Esophagus muscularis mucosa (tissue), 4 donors: Measurements from ENCODE around the gene GPRIN1. TPM values are rescaled to one million over a fixed set of nuclear protein-coding genes. Genes with fewer than 3 reads are reported as not detected.
"Not testable (repeated sequence)": the region's sequence is repeated elsewhere in the genome, so short reads cannot be mapped to it uniquely, and the experiment has no call there.

Experiments
- DNase-seq: peaks from one replicate; pipeline ENCODE4 v3.0.0-alpha.2; 2017; ENCODE audit errors: extremely low spot score
- H3K27ac ChIP-seq, 4 donors: fragments of 200-600 bp; sonication (generic); replicated peaks in 1 of 4; 1 replicate in 3 of 4; 2 replicates in 1 of 4; pipeline ENCODE4 v1.5.1; 2016 to 2019; ENCODE audit warnings: mild to moderate bottlenecking in 1 of 4
- H3K27me3 ChIP-seq, 4 donors: fragments of 200-600 bp; sonication (generic); one replicate each; pipeline versions ENCODE4 v1.5.1 to v1.6.0; 2016 to 2019
- H3K36me3 ChIP-seq, 4 donors: fragments of 200-600 bp; sonication (generic); one replicate each; pipeline ENCODE4 v1.5.1; 2016 to 2019
- H3K4me1 ChIP-seq, 4 donors: fragments of 200-600 bp; sonication (generic); one replicate each; pipeline ENCODE4 v1.5.1; 2016 to 2019
- H3K4me3 ChIP-seq, 4 donors: fragments of 200-600 bp; sonication (generic); 1 replicate in 2 of 4; 2 replicates in 2 of 4; pipeline ENCODE4 v1.5.1; 2016 to 2019; ENCODE audit warnings: mild to moderate bottlenecking in 4 of 4, moderate library complexity in 1 of 4
- H3K9me3 ChIP-seq, 4 donors: fragments of 200-600 bp; sonication (generic); 1 replicate in 3 of 4; 2 replicates in 1 of 4; pipeline ENCODE4 v1.5.1; 2016 to 2019
- CTCF ChIP-seq, 3 experiments: fragments of 200-600 bp in 2 of 3; fragments of 450-650 bp in 1 of 3; sonication (generic) in 2 of 3; IDR thresholded peaks; one replicate each; pipeline ENCODE4 v1.5.1; 2017 to 2019; ENCODE audit warnings: antibody characterized with exemption in 3 of 3, mild to moderate bottlenecking in 2 of 3, moderate library complexity in 1 of 3
- EP300 ChIP-seq: sonication (generic); formaldehyde crosslinking; IDR thresholded peaks from one replicate; pipeline ENCODE4 v1.6.1; 2017; ENCODE audit warnings: antibody characterized with exemption
- POLR2A ChIP-seq: fragments of 450-650 bp; IDR thresholded peaks from one replicate; pipeline ENCODE4 v1.6.1; 2017; ENCODE audit warnings: antibody characterized with exemption, moderate library complexity, mild to moderate bottlenecking, low read depth
- POLR2AphosphoS5 ChIP-seq, 2 donors: sonication (generic); formaldehyde crosslinking; IDR thresholded peaks; one replicate each; pipeline ENCODE4 v1.6.1; 2017; ENCODE audit warnings: antibody characterized with exemption in 2 of 2
- WGBS: methylation state at CpG from one replicate; pipeline ENCODE4 v1.1.5; 2018; 5-methylcytosine and 5-hydroxymethylcytosine counted together
- intact Hi-C: fragments of 100-400 bp; cut with DNase I; formaldehyde crosslinking; loops from one replicate; pipeline ENCODE4 v1.15.1; 2023
- total RNA-seq, 4 donors: library from RNA; depleted of rRNA; stranded (reverse); fragments of >200 nt; gene quantifications; one replicate each; pipeline versions ENCODE4 v1.1.0 to v1.2.1, GENCODE V29; 2016

GPRIN1 gene
- total RNA-seq, 4 donors from 2014 or later, result 0.42 to 1.0 (median 0.95) TPM

DNA sequence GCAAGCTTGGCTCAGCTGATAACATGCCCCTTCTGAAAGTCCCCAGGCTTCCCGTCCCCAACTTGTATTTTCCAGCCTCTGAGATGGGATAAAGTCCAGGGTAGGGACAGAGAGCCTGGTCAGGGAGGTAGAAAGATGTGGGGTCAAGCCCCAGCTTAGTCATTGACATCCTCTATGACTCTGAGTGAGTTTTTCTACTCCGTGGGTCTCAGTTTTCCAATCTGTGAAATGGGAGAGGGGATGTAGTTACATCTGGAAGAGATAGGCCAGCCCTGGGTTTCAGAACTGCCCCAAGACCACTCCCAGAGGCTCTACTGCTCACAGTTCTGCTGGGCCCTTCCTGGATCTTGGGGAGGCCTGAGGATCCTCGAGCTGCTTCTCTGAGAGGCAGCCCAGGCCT is 3.1 kb downstream of the GPRIN1 start:
- peaks cover 0 to 31% (median 0%) of the 10 kb centered on the region in 4 donors for H3K27me3 ChIP-seq
- H3K27ac ChIP-seq, result no peak overlapping the region
- TF ChIP-seq POLR2AphosphoS5 (IDR thresholded peaks at IDR 0.05) (no peak), EP300 (no peak), POLR2A (no peak), CTCF (IDR thresholded peaks at IDR 0.05) (no peak)
- H3K4me3 ChIP-seq, result no peak overlapping the region
- DNase-seq, result no peak
- WGBS, result 100% methylated on average over 2 of the region's 3 CpGs
- H3K36me3 ChIP-seq, result no peaks in the 10 kb centered on the region
- intact Hi-C loops, result no loop called here
- no peaks in the 10 kb centered on the region for H3K9me3 ChIP-seq
- H3K4me1 ChIP-seq, result peaks cover 5 to 17% (median 15%) of the 10 kb centered on the region in 4 donors

DNA sequence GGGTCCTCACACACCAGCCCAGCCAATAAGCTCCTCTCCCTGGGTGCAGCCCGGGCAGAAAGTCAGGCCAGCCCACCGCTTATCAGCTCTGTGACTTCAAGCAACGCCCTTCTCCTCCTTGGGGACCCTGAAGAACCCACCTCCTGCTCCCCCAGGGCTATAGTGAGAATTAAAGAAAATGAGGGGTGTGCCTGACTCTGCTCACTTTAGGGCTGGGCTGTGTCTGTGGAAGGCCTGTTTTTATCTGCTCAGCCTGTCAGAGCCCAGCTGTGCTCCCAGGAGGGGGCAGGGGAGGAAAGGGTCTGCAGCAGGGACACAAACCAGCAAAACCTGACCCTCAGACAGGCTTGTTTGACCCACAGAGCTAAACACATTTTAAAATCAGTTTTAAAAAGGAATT is 3.9 kb downstream of the GPRIN1 start:
- H3K36me3 ChIP-seq, result no peaks in the 10 kb centered on the region
- H3K9me3 ChIP-seq, result no peaks in the 10 kb centered on the region
- H3K4me3 ChIP-seq, result no peak overlapping the region
- H3K4me1 ChIP-seq, result peaks cover 5 to 17% (median 15%) of the 10 kb centered on the region in 4 donors
- TF ChIP-seq EP300 (no peak), POLR2AphosphoS5 (IDR thresholded peaks at IDR 0.05) (no peak), CTCF (IDR thresholded peaks at IDR 0.05) (no peak), POLR2A (no peak)
- 73% methylated on average over 3 of the region's 3 CpGs for WGBS
- H3K27ac ChIP-seq, result no peak overlapping the region
- intact Hi-C loops, result no loop called here
- DNase-seq, result no peak
- peaks cover 0 to 29% (median 0%) of the 10 kb centered on the region in 4 donors for H3K27me3 ChIP-seq

DNA sequence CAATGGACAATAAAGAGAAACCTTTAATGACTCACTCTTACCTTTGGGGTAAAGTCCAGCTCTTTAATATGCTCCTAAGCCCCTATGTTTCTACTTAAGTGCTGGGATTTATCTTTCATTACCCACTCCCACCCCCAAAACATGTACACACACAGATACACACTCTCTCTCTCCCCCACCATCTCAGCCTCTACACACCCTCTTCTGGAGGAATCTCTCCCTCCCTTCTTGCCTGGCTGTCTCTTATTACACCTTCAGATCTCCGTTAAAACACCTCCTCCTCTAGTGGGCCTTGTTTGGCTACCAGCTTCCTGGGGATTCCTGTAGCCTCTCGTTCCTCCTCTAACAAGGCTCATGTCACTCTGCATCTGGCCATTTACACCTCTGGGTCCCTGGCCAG is 6.9 kb downstream of the GPRIN1 start:
- Histone ChIP-seq H3K9me3 (no peaks in the 10 kb centered on the region), H3K27me3 (peaks cover 0 to 15% (median 0%) of the 10 kb centered on the region in 4 donors), H3K4me3 (no peak overlapping the region), H3K4me1 (no peaks in the 10 kb centered on the region), H3K27ac (no peak overlapping the region), H3K36me3 (no peaks in the 10 kb centered on the region)
- no peak for DNase-seq
- intact Hi-C loops, result no loop called here
- WGBS, result 20% methylated on average over 2 of the region's 2 CpGs
- TF ChIP-seq POLR2A (no peak), EP300 (no peak), POLR2AphosphoS5 (IDR thresholded peaks at IDR 0.05) (no peak)

GRCh38 chr5:176601901-176602482 is 8.0 kb downstream of the GPRIN1 start:
- Histone ChIP-seq H3K36me3 (no peaks in the 10 kb centered on the region), H3K9me3 (no peaks in the 10 kb centered on the region), H3K27me3 (peaks cover 0 to 25% (median 0%) of the 10 kb centered on the region in 4 donors), H3K4me3 (no peak overlapping the region), H3K27ac (no peak overlapping the region), H3K4me1 (peaks cover 0 to 7% (median 5%) of the 10 kb centered on the region in 4 donors)
- no peak for DNase-seq
- intact Hi-C loops, result no loop called here
- TF ChIP-seq EP300 (no peak), CTCF (IDR thresholded peaks at IDR 0.05) (no peak), POLR2A (no peak), POLR2AphosphoS5 (IDR thresholded peaks at IDR 0.05) (no peak)
- WGBS, result 79% methylated on average over 12 of the region's 12 CpGs

DNA sequence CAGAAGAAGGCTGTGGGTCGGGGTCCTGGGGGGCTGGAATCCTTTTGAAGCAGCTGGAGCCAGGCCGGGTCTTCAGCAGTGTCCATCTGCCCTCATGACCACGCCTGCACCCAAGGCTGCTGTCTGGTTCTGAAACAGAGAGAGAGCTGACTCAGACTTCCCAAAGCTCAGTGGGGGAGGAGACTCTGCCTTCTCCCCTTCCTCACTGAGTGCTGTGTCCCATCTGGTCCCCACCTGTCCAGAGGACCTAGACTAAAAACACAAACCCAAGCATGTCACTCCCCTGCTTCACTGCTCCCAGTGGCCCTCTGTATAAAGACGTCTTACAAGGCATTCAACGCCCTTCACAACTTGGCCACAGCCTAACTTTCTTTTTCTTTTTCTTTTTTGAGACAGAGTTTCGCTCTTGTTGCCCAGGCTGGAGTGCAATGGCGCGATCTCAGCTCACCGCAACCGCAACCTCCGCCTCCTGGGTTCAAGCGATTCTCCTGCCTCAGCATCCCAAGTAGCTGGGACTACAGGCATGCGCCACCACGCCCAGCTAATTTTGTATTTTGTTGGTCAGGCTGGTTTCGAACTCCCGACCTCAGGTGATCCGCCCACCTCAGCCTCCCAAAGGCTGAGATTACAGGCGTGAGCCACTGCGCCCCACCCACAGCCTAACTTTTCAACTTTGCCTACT is 10.1 kb downstream of the GPRIN1 start:
- DNase-seq, H3K9me3 ChIP-seq, H3K36me3 ChIP-seq, H3K27ac ChIP-seq, H3K4me3 ChIP-seq, intact Hi-C loops: not testable (repeated sequence)
- 97% methylated on average over 17 of the region's 19 CpGs for WGBS
- Histone ChIP-seq H3K4me1 (peaks cover 4 to 17% (median 12%) of the 10 kb centered on the region in 4 donors), H3K27me3 (peaks cover 0 to 41% (median 0%) of the 10 kb centered on the region in 4 donors)
